Colon (tissue), 2 donors: Measurements from ENCODE around the gene PBX3.

Experiments used
- FAIRE-seq: peaks from 2 replicates; lab custom pipeline; 2012; peaks lifted over from hg19 to GRCh38; lab: Jason Lieb, UNC
- donor health status: control.
- donor health status: control.

Gene PBX3

DNA sequence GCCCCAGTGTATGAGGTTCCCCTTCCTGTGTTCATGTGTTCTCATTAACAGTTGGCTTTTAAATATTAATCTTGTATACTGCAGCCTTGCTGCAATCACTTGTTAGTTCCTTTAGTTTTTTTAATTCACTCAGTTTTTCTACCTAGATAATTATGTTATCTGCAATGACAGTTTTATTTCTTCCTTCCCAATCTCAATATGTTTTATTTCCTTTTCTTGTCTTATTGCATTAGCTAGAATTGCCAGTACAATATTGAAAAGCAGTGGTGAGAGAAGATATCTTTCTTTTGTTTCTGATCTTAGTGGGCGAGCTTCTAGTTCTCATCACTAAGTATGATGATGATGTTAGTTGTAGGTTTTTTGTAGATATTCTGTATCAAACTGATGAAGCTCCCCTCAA, 232.2 kb downstream of the PBX3 start:
- FAIRE-seq = no peak

DNA sequence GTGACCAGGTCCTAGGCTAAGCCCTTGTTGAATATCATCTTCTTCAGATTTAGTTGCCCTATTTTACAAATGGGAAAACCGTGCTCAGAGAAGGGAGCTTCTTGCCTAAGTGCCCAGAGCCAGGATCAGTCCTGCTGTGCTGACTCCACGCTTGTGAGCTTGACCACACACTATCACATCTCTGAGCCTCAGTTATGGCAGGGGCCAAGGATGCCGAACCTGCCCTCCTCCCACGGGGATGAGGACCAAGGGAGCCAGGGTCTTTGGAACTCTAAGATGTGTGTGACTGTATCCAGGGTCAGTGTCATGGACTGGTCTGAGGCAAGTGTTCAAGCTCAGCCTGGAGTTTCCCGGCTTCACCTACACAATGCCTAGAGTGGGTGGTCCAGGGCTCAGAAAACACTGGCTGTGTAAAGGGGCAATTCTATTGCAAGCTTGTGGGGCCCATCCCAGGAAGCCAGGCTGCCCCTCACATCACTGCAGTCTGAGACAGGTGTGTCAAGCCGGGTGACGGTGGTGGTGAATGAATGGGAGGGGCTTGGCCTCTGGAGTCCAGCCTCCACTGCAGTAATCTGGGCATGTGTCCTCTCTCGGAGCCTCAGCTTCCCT, 235.7 kb downstream of the PBX3 start:
- no peak for FAIRE-seq

DNA sequence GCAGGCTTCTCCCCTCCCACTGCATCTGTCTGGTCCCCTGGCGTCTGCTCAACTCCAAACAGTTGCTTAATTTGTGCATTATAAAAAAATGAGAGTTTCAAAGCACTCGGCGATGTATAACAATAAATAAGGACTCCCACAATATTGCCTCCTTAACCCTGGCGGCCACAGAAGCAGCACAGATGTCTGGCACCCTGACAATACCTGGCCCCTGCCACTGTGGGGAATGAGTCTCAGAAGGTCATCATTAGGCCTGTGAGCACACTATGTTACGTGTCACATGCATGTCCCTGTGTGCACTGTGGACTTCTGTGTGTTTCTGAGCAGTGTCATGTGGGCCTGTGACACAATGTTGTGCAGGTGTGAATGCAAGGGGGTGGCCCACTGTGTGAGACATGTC, 236.5 kb downstream of the PBX3 start:
- FAIRE-seq = no peak

DNA sequence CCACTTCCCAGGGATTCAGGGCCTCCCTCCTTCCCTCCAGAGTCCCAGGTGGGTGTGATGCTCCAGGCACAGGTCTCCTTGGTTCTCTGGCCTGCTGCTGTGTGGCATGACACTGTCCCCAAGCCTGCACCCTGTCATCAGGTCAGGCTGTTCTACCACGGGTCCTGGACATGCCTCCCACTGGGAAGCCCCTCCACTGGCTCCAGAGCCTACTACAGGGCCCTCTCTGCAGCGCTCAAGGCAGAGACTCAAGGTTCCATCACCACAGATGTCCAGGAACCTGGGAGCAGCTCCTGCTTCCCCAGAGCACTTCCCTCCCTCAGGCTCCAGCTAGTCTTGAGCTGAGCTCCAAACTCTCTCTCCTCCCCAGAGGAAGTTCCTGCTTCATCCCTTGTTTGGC, 237.3 kb downstream of the PBX3 start:
- no peak for FAIRE-seq

DNA sequence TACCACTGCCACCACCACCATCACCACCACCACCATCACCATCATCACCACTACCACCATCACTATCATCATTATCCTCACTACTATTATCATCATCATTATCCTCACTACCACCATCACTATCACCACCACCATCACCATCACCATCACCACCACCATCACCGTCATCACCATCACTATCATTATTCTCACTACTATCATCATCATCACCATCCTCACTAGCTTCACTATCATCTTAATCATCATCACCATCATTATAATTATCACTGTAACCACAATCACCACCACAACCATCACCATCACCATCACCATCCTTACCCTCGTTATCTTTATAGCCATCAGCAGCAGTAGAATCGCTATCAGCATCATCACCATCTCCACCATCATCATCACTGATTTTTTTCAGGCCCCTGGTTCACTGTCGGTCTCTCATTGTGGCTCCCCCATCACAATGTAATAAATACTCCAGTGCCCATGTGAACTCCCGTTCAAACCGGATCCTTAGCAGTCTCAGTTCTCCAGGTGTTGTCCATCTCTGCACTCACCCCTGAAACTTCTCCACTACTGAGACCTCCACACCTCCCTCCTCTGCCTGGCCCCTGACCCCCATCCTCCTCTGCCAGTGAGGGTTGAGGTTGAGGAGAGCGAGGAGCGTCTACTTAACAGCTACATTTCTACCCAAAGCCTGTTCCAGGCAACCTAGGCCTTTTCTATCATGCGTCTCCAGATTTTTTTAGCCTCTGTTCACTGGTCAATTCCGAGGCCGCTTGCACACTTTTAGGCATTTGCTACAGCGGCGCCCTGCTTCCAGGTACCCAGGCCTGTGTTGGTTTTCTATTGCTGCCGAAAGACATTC, 238.2 kb downstream of the PBX3 start:
- no peak for FAIRE-seq

DNA sequence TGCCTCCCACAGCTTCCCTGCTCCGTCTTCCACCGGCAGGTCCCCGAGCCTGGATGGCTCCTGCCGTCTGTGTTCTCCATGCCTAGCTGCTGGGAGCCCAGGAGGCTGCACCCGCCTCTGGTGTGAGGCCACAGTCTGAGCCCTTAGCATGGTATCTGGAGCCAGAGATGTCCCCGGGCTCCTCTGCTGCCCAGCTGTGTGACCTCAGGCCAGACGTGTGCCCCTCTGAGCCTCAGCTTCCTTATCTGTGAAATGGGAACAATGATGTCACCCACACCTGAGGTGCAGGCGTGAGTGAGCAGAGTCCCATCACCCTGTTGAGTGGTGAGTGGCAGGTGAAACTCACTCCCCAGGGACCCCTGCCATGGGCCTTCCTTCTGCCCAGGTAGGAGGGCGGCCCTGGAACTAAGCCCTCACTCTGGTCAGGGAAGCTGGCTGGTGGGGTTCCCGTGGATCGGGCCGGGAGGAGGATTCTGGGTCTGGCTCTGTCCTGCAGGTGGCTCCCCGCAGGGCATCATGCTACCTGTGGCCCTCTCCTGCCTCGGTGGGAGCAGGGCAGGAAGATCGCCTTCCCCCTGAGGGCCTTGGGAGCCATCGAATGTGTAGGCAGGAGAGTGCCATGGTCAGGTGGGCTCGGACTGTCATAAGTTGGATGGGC, 239.0 kb downstream of the PBX3 start:
- FAIRE-seq = no peak

DNA sequence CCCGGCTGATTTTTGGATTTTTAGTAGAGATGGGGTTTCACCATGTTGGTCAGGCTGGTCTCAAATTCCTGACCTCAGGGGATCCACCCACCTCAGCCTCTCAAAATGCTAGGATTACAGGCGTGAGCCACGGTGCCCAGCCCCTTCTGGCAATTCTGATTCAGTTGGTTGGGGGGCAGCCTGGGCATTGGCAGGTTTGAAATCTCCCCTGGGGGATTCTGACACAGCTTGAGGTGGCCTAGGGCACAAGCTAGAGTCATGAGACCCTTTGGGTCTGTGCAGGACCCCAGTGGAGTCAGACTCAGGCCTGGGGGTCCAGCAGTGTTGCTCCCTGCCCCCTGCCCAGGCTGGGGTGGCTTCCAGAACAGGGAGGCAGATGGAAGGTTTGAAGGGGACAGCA, 239.8 kb downstream of the PBX3 start:
- no peak for FAIRE-seq

DNA sequence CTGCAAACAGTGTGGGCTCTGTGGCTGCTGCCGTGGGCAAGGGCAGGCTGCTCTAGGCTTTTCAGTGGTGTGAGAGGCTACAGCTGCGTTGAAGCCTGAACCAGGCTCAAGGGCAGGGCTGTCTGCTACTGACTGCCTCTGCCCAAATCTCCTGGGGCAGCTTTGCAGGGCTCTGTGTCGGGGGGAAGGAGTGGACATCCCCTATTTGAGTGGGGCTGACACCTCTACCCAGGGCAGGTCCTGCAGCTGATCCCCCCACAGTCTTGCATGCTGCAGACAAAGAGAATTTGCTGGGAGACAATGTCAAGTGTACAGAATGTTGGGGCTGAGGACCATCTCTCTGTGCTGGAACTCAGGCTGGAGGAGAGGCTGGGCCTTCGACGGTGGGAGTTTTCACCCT, 240.2 kb downstream of the PBX3 start:
- FAIRE-seq = no peak

DNA sequence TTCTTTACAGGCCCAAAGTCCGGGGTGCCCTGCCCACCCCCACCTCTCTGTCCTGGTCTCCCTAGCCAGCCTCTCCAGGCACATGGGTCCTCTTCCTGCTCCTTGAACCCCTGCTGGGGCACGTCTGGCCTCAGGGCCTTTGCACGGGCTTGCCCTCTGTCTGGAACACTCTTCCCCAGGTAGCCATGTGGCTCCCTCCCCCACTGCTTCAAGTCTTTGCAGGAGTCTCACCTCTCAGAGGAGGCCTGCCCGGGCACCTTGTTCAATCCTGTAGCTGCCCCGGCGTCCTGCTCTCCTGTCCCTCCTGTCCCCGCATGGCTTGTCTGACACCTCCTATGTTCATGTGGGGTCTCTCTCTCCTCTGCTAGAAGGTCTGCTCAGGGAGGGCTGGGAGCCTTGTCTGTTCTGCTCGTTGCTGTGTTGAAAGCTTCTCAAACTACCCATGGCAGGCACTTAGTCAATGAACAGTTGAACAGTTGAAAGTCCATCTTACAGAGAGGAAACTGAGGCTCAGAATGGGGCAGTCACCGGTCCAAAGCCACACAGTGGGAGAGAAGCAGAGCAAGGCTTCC, 241.4 kb downstream of the PBX3 start:
- no peak for FAIRE-seq

DNA sequence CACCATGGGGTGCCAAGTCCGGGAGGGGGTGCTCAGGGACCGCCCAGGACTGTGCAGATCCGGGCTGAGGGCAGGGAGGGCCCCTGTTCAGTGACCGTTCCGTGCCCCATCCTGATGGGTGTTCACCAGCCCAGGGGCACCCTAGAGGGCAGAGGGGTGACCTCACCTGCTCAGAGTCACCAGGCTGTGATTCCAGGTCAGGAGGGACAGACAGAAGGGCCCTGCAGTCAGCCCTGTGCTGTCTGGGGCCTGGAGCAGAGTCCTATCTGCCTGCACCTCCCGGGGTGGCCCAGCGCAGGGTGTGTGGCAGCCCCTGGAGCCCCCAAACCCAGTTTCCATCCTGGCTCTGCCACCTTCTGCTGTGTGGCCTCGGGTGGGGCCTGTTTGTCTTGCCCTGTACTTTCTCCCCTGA, 241.9 kb downstream of the PBX3 start:
- FAIRE-seq = no peak

DNA sequence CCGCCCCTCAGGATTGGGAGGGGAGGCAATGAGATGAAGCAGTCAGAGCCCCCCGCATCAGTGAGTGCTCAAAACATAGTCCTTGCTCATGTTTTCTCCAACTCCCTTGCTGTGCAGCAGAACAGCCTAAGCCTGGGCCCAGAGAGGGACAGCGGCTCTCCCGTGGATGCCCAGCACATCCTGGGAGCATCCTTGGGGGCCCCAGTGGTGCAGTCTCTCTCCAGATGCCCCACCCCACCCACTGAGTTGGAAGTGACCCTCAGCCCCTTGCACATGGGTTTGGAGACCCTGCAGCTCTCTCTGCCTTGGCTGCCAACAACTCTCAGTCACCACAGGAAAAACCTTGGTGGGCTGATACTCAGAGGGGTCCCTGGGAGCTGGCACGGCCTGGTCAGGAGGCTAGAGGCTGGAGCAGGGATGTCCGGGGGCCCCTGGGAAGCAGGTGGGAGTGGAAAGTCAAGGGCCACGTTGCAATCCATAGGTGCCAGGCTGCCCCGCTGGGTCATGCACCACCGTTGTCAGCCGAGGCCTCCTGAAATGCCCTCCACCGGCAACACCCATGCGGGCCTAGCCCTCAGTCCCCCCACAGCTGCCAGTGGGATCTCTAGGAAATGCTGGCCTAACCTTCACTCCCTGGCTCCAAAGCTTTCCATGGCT, 242.5 kb downstream of the PBX3 start:
- no peak for FAIRE-seq

DNA sequence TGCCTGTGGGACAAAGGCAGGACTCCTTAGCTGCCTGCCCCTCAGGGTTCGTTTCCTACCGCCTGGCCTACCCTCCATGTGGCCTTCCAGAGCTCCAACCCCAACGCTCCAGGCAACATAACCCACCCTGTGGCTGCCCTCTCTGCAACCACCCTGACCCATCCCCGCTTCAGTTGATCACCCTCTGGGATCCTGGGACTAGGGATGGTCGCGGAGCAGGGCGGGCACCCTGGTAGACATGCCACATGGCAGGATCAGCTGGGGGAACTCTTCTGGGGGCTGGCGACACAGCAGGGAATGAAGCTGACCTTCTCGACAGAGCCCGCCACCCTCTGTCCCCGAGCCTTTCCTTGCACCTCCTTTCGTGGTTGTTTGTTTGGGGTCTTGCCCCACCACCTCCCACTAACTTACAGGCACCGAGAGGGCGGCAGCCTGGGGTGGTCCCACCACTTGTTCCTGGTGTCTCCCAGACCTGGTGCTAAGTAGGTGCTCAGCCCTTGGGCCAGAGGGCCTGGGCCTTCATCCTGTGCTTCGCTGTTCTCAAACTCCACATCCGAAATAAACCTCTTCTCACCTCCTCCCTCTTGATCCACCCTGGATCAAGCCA, 243.1 kb downstream of the PBX3 start:
- no peak for FAIRE-seq

DNA sequence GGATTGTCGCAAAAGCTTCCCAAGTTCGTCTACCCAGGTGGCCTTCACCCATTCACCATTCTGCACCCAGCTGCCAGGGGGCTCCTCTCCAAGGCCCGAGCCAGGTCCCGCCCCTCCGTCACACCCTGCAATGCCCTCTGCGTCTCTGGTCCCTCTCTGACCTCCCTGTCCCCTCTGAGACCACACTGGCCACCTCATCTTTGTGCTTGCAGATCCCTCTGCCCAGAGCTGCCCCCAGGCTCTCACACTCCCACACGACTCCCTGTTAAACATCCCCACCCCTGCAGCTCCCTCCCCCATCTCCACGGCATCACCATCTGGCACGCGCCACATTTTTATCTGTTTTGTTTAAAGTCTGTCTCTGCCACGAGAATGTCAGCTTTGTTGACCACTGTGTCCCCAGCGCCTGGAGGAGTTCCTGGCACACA, 243.6 kb downstream of the PBX3 start:
- FAIRE-seq = no peak

DNA sequence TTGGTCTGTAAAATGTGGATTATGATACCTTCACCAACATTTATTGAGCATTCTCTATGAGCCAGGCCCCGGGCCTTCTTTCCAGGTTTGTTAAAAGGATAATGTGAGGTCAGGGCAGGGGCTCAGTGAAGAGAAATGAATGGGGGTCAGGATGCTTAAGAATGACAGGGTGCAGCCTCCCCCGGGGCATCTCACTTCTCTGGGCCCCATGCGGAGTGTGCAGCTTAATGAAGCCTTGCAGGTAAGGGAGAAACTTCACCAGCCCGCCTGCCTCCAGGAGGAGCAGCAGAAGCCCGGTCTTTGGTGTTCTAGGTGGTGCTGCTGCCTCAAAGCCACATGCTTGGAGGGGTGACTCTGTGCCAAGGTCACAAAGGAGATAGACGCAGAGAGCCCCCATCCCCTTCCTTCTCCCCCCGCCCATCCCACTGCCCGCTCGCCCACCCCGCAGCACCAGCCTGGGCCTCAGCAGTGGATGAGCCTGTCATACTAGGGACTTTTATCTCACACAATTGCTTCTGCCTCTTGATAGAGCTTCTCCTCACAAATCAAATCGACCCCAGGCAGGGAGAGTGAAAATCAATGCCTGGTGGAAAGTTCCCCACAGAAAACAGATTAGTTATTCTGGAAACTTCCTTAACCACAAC, 244.8 kb downstream of the PBX3 start:
- no peak for FAIRE-seq

DNA sequence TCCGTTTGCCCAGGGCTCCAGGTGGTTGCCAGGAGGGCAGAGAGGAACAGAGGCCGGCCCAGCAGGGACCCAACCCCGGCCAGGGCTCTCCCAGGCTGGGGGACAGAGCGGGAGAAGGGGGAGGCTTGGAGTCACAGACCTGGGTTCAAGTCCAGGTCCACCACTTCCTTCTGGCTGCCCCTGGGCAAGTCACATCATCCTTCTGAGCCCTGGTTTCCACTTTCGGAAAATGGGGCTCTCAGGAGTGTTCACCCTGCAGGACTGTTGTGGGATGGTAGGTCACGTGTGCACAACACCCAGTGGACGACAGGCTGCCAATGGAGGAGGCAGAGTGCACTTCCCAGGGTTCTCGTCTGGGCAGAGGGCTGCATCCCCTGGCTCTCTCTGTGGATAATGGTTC, 245.4 kb downstream of the PBX3 start:
- no peak for FAIRE-seq

DNA sequence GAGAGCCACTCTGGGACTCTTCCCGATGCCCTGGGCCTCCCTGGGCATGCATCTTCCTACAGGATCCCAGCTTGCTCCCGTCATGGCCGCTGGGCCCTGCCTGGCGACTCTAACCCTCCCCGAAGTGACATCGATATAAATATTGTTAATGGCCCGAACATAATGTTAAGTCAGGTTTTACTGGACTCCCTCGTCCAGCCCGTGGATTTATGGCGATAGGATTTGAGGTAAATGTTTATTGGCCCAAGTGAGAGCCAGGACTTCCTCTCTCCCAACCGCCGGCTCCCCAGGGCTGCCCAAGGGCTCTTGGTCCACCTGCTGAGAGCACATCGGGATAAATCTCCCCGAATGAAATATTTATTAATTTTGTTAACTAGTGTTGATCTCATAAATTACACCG, 246.3 kb downstream of the PBX3 start:
- FAIRE-seq = no peak

DNA sequence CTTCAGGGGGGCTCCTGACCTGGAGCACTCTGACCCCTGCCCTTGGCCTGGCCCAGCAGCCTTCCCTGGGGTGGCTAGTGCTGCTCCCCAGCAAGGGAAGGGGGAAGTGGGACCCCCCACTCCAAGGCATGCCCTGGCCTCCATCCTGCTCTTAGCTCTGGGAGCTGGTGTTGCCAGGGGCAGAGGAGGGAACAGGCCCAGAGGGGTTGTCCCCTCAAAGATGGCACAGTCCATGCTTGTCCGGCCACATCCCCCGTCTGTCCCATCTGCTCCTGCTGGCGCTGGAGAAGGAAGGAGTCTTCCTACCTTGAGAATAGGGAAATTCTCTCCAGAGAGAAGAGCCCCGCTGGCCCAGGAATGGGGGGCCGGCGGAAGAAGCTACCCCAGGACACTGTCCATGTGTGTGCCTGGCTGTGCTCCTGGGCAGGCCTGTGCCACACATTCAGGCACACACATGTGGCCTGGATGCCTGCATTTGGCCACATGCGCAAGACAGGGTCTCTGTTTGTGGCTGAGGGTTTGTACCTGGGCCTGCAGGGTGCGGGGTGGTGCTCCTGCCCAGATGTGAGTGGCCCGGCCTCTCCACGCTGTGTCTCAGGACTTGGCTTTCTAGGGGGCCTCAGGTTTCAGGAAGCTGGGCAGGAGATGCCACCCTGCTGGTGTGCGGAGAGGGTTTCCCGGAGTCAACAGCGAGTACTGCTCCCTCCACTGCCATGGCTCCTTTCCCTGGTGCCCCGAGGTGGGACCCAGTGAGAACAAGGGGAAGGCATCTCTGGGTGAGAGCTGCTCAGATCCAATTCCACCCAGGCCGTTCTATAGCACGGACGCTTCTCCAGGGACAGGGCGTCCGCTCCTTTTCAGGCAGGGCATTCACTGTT, 247.1 kb downstream of the PBX3 start:
- FAIRE-seq = no peak

DNA sequence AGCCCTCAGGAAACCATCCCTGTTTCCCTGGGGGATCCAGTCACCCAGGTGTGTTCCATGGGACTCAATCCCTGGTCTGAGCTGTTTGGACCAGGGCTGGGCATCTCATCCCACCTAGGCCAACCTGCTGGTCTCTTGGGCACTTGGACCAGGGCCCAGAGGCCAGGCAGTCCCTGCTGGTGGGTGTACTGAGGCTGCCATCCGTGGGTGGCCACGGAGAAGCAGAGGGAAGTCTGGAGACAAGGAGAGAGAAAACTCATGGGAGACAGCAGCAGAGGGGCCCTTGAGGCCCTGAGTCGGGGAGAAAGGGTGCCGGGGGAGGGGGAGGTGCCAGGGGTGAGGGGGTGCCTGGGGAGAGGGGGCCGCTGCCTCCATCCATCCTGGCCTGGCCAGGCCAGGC, 247.8 kb downstream of the PBX3 start:
- FAIRE-seq = no peak

DNA sequence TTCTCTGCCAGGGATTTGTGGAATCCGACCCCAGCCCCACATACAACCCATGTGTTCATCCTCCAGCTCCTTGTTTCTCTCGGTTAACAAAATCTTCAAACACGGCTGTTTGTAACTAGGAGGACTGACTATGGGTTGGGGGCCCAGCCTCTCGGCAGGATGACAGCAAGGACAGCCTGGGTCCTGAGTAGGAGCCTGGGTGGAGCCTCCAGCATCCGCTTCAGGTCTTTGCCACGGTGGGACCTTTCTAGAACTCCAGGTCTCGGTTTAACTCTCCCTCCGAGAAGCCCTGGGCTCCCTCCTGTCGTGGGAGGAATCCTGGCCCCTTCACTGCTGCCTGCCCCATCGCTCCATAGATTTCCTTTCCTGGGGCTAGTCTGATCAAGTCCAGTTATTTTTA, 248.5 kb downstream of the PBX3 start:
- no peak for FAIRE-seq

DNA sequence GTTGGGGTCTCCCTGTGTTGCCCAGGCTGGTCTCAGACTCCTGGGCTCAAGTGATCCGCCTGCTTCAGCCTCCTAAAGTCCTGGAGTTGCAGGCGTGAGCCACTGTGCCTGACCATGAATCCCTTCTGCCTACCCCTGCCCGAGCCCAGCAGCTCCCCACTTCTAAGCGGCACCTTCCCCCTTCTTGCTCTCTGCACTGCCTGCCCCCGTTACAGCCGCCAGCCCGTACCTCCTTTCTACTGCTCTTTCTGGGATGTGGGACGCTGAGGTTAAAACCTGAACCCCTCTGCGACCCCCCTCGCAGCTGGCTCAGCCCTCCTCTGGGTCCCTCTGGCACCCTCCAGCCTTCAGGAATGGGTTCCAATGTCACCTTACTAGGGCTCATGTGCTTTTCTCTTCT, 249.6 kb downstream of the PBX3 start:
- no peak for FAIRE-seq
